ENCODE measurements around the gene SIPA1L3.

The SIPA1L3 gene

DNA sequence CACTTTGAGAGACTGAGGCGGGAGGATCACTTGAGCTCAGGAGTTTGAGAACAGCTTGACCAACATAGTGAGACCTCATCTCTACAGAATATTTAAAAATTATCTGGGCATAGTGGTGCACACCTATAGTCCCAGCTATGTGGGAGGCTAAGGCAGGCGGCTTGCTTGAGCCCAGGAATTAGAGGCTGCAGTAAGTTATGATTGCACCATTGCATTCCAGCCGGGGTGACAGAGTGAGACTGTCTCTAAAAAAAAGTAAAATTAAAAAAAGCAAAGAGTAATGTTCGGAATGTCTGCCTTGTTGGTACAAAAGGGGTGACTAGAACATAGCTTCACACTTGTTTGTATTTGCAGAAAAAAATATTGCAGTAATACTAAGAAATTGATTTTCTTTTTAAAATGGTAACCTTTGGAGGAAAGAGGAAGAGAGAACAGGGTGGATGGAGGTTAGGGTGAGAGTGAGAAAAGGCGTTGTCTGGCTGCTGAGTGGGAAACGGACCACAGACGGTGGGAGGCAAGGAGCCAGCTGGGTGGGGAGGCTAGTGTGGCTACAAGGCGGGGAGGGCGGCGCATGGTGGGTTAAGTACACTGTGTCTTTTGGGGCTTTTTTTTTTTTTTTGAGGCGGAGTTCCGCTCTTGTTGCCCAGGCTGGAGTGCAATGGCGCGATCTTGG is 339.0 kb downstream of the SIPA1L3 start:
- Histone ChIP-seq H3K27me3 (ENCODE audit: insufficient read depth, low read depth) (no peaks in the 10 kb centered on the region), H2AFZ (ENCODE audit: low read depth) (no peak overlapping the region), H3K4me1 (ENCODE audit: low read depth, poor library complexity, severe bottlenecking) (no peaks in the 10 kb centered on the region), H3K36me3 (ENCODE audit: insufficient read depth) (no peaks in the 10 kb centered on the region), H3K27ac (no peak overlapping the region), H3K9ac (no peak overlapping the region), H3K79me2 (ENCODE audit: insufficient read depth, low read depth) (no peaks in the 10 kb centered on the region), H4K20me1 (ENCODE audit: insufficient read depth) (no peaks in the 10 kb centered on the region), H3K4me3 (IDR thresholded peaks at IDR 0.05; ENCODE audit: insufficient read depth, low read depth, low read length) (no peak overlapping the region), H3K4me2 (no peak overlapping the region)
- TF ChIP-seq, protein P1, sequence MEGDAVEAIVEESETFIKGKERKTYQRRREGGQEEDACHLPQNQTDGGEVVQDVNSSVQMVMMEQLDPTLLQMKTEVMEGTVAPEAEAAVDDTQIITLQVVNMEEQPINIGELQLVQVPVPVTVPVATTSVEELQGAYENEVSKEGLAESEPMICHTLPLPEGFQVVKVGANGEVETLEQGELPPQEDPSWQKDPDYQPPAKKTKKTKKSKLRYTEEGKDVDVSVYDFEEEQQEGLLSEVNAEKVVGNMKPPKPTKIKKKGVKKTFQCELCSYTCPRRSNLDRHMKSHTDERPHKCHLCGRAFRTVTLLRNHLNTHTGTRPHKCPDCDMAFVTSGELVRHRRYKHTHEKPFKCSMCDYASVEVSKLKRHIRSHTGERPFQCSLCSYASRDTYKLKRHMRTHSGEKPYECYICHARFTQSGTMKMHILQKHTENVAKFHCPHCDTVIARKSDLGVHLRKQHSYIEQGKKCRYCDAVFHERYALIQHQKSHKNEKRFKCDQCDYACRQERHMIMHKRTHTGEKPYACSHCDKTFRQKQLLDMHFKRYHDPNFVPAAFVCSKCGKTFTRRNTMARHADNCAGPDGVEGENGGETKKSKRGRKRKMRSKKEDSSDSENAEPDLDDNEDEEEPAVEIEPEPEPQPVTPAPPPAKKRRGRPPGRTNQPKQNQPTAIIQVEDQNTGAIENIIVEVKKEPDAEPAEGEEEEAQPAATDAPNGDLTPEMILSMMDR (conservative IDR thresholded peaks at IDR 0.05; ENCODE audit: low read depth, low read length): no peak

DNA sequence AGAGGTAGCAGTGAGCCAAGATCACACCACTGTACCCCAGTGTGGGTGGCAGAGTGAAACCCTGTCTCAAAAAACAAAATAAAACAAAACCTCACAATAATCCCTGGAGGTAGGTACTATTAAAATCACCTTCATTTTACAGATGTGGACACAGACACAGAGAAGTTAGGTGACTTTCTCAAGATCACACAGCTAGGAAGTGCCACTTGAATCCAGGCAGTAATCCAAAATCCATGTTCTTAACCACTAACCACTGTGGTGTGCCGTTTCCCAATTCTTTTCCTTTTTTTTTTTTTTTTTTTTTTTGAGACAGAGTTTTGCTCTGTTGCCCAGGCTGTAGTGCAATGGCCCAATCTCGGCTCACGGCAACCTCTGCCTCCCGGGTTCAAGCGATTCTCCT is 340.1 kb downstream of the SIPA1L3 start:
- TF ChIP-seq, protein P1 (conservative IDR thresholded peaks at IDR 0.05; ENCODE audit: low read depth, low read length): no peak

DNA sequence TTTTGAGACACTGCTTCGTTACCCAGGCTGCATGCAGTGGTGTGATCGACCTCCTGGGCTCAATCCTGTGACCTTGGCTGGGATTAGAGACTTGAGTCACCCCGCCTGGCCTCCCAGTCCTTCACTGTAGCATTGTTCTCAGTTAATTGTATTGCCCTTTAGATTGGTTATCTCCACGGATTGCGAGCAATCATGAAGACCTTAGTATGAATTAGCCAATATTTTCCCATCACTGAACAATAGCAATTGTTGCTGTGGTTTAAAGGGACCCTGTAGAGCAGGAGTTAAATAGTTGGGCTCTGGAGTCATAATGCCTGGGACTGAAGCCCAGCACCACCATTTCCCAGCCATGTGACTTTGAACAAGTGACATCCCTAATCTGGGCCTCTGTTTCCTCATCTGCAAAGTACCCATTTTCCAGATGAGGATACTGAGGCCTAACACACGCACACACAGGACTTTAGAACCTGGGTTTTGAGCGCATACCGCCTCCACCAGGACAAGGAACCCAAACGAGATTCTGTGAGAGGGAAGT is 340.8 kb downstream of the SIPA1L3 start:
- no peak overlapping the region for H3K9ac ChIP-seq
- no peak overlapping the region for H3K4me3 ChIP-seq (IDR thresholded peaks at IDR 0.05; ENCODE audit: insufficient read depth, low read depth, low read length)
- H4K20me1 ChIP-seq (ENCODE audit: insufficient read depth): no peaks in the 10 kb centered on the region
- H2AFZ ChIP-seq (ENCODE audit: low read depth): no peak overlapping the region
- peaks cover 2% of the 10 kb centered on the region; the same call in 1 of the 2 replicates for H3K27me3 ChIP-seq (ENCODE audit: insufficient read depth, low read depth)
- TF ChIP-seq, protein P1 (conservative IDR thresholded peaks at IDR 0.05; ENCODE audit: low read depth, low read length): no peak
- H3K79me2 ChIP-seq (ENCODE audit: insufficient read depth, low read depth): no peaks in the 10 kb centered on the region
- no peaks in the 10 kb centered on the region for H3K4me1 ChIP-seq (ENCODE audit: low read depth, poor library complexity, severe bottlenecking)
- no peak overlapping the region for H3K27ac ChIP-seq
- no peak overlapping the region for H3K4me2 ChIP-seq
- no peaks in the 10 kb centered on the region for H3K36me3 ChIP-seq (ENCODE audit: insufficient read depth)

More for the DNA sequence above, 340.1 kb downstream of the SIPA1L3 start:
- Histone ChIP-seq H2AFZ (ENCODE audit: low read depth) (no peak overlapping the region), H4K20me1 (ENCODE audit: insufficient read depth) (no peaks in the 10 kb centered on the region), H3K4me1 (ENCODE audit: low read depth, poor library complexity, severe bottlenecking) (no peaks in the 10 kb centered on the region), H3K36me3 (ENCODE audit: insufficient read depth) (no peaks in the 10 kb centered on the region), H3K79me2 (ENCODE audit: insufficient read depth, low read depth) (no peaks in the 10 kb centered on the region), H3K27me3 (ENCODE audit: insufficient read depth, low read depth) (no peaks in the 10 kb centered on the region), H3K4me2 (no peak overlapping the region), H3K9ac (no peak overlapping the region), H3K27ac (no peak overlapping the region), H3K4me3 (IDR thresholded peaks at IDR 0.05; ENCODE audit: insufficient read depth, low read depth, low read length) (no peak overlapping the region)

DNA sequence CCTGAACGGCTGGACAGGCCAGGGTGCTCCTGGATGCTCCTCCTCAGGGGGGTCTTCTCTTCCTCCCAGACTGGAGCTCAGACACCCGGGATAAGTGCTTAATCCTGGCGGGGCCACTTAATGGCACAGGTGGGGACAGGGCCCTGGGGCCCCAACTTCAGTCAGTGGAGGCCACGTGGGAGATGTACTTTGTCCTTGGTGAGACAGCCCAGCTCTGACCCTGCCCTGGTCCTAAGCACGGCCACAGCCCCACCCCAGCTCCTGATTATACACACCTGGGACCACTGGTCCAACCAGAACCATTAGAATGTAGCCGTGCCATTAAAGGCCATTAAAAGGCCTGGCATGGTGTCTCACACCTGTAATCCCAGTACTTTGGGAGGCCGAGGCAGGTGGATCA is 341.4 kb downstream of the SIPA1L3 start:
- no peak overlapping the region for H3K9ac ChIP-seq
- H2AFZ ChIP-seq (ENCODE audit: low read depth): no peak overlapping the region
- no peak overlapping the region for H3K4me3 ChIP-seq (IDR thresholded peaks at IDR 0.05; ENCODE audit: insufficient read depth, low read depth, low read length)
- no peaks in the 10 kb centered on the region for H3K4me1 ChIP-seq (ENCODE audit: low read depth, poor library complexity, severe bottlenecking)
- H3K4me2 ChIP-seq: no peak overlapping the region
- no peaks in the 10 kb centered on the region for H3K36me3 ChIP-seq (ENCODE audit: insufficient read depth)
- H3K27me3 ChIP-seq (ENCODE audit: insufficient read depth, low read depth): peaks cover 3% of the 10 kb centered on the region; the same call in 1 of the 2 replicates
- no peak overlapping the region for H3K27ac ChIP-seq
- TF ChIP-seq, protein P1 (conservative IDR thresholded peaks at IDR 0.05; ENCODE audit: low read depth, low read length): no peak
- no peaks in the 10 kb centered on the region for H4K20me1 ChIP-seq (ENCODE audit: insufficient read depth)
- no peaks in the 10 kb centered on the region for H3K79me2 ChIP-seq (ENCODE audit: insufficient read depth, low read depth)

All from KMS-11 (cell line).